GM18517 (cell line): Measurements from ENCODE around the gene TMCO4.

ENCODE experiments used
- ATAC-seq: cut with Tn5 transposase; IDR thresholded peaks from one replicate; pipeline ENCODE4 v1.9.1; 2021; ENCODE audit warnings: mild to moderate bottlenecking, moderate library complexity; ENCODE audit not compliant: unreplicated experiment

The TMCO4 gene

DNA sequence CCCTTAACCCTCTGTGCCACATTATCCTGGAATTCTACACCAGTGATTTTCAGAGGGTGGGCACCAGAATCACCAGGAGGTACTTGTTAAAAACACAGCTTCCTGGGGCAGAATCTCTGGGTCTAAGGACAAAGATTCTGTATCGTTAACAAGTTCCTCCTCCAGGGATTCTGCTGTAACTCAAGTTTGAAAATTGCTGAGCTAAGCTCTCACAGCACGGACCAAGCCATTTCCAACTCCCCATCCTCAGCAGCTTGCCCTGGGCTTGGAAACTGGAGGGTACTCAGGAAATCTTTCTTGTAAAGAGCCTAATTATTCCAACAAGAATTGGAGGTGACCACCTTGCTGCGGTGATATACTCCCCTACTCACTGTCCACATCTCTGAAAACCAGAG is 48.8 kb downstream of the TMCO4 start:
- ATAC-seq = no peak

- no peak for ATAC-seq
Measured at GRCh38 chr1:19750101-19750881, 49.4 kb downstream of the TMCO4 start.

DNA sequence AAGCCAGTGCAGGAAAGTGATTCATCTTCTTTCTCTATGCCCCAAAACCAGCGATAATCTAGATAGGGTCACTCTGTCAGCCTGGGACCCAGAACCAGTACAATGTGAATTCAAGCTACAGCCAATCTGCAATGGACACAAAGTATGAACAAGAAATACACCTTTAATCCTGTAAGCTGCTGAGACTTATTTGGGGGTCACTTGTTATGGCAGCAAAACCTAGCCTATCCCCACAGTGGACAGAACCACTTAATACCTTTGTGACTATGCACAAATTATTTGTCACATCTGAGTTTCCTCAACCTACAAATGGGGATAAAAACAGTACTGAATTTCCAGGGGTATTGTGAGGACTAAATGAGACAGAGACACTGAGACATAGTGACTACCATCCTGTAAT is 50.0 kb downstream of the TMCO4 start:
- no peak for ATAC-seq

DNA sequence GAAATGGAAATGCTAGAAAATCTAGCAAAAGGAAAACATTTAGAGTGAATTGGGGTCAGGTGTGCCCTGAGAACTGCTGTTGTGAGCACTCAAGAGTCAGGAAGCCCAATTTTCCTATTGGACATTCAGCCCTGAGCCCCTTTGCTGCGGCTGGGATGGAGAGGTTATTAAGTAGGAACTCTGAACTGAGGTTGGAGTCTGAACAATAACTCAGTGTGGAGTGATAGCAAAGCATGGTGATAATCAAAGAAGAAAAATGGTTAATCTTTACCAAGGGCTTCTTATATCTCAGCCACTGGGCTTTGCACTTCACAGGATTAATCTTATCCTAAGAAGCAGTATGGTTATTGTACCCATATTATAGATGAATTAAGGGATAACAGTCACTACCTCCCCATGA is 52.0 kb downstream of the TMCO4 start:
- ATAC-seq = no peak

DNA sequence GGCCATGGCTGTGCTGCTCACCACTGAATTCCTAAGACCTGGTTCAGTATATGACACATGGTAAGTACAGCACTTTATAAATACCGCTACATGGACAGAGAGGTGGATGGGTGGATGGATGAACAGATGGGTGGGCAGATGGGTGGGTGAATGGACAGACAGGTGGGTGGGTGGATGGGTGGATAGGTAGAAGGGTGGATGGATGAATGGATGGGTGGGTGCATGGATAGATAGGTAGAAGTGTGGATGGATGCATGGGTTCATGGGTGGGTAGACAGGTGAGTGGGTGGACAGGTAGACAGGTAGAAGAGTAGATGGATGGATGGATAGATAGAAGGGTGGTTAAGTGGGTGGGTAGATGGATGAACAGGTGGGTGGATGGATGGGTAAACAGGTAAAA is 54.8 kb downstream of the TMCO4 start:
- ATAC-seq = no peak

- no peak for ATAC-seq
Measured at GRCh38 chr1:19744335-19744743, 55.4 kb downstream of the TMCO4 start.

- no peak for ATAC-seq
Measured at GRCh38 chr1:19743793-19744192, 55.9 kb downstream of the TMCO4 start.

GRCh38 chr1:19743180-19743579 is 56.5 kb downstream of the TMCO4 start:
- ATAC-seq = no peak

DNA sequence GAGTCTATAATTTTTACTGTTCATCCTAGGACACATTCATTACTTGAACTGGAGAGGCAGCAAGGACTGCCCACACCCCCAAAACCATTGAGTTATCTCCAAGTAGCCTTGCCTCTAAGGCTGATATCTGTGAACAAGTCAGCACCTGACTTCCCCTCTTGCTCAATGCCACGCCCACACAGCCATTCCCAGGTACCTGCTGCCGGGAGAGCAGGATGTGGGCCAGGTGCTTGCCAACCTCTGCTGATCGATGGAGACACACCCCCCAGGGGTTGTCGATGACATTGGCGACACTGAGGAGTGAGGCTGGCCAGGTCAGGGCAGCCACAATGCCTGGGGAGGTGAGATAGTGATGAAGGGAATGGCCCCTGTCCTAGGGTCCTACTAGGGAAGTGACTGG is 60.1 kb downstream of the TMCO4 start:
- ATAC-seq = no peak

- ATAC-seq = no peak
Measured at GRCh38 chr1:19738669-19739068, 61.0 kb downstream of the TMCO4 start.

DNA sequence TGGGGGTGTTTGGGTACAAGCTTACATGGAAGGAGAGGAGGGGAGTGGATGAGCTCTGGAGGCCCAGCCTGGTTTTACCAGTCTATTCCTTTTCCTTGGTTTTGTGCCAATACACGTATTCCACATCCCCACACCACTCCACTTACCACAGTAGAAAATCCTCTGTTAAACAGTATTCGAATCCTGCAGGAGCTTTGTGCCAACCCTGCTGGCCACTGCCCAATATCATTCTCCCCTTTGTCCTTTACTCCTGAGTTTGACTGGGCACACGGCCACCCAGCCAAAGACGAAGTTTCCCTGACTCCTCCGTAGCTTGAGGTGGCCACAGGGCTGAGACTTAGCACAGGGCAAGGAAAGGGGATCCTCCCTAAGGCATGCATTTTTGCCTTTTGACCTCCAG is 61.6 kb downstream of the TMCO4 start:
- ATAC-seq = no peak

DNA sequence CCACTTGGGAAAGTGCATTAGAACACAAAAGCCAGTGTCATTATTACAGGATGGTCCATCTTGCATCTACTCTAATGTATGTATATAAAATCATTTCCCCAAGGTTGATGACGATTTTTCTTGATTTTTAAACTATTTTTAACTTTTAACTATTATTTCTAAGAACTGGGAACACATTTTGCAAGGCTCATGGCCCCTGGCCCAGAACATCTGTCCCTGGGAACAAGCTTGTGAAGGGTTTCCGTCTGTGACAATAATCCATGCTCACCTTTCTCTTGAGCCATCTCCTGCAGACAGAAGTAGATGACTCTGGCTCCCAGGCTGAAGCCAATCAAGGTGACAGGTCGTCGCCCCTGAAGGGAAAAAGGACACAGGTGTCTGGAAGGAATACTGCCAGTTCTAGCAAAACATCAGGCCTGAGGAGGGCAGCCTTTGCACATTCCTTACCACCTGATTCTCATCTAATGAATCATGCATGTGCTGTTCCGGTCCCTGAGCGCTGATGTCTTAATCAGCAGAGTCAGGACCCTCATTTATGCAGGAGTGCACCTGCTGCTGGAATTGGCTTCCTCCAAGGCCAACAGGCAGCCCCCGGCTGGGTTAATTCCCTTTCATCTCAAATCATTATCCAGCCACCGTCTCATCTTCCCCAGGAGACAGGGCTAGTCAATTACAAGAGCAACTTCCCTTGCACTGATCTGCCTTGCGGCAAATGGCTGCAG is 62.5 kb downstream of the TMCO4 start:
- no peak for ATAC-seq

DNA sequence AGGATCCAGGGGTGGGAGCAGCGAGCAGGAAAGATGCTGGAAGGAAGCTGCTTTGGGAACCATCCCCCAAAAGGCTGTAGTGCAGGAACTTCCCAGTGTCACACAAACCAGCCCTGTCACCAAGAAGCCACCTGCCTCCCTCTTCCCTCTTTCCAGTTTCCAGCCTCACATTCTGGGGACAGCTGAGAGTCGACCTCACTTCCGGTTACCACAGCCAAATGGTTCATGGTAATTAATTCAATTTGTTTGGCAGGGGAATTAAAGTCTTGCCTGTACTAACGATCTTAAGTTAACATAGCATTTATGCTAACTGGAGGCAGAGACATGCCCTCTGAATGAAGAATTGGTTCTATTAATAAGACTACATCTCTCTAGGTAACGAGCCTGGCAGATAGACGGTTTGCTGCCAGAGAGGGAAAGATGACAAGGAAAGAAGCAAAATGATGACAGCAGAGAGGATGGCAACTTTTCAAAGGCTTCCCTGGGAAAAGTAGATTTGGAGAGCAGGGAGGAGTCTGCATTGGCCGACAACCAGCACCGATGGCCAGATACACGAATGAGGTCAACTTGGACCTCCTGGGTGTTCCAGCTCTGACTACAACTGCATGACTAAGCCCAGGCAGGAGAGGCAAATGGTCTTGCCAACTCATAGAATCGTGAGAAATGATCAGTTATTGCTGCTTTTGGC is 64.1 kb downstream of the TMCO4 start:
- no peak for ATAC-seq

DNA sequence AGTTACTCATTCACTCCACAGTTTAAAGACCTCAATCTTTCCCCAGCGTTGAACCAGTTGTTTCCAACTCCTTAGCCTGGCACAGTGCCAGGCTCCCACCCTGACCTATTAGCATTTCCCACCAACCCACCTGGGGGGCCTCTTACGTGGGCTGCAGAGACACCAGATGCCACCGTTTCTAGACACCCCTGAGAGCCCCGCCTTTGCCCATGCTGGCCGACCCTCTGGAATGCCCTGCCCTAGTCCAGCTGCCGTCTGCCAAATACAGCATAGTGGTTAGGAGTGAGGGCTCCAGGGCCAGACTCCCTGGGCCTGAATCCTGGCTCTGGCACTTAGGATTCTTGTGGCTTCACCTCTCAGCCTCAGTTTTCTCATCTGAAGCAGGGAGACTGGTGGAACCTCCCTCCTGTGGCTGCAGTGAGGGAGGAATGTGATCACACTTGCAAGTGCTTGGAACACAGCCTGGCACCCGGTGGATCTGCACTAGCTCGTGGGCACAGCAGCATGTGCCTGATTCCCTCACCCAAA is 65.2 kb downstream of the TMCO4 start:
- no peak for ATAC-seq

- no peak for ATAC-seq
Measured at GRCh38 chr1:19734056-19734455, 65.7 kb downstream of the TMCO4 start.

DNA sequence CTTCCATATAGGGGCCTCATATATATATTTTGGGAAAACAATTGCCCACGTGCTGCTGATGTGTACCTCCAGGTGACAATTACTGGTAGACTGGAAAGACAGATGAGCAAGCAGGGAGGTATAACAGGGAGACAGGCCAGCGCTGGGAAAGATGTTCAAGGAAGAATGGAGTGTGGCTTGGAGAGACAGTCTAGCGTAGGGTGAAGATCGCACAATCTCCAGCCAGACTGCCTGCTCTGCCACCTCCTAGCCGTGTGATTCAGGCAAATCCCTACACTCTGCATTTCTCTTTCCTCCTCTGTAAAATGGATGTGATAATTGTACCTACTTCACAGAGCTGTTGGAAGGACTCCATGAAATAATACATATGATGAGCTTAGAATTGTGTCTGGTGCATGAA is 66.1 kb downstream of the TMCO4 start:
- ATAC-seq = no peak

DNA sequence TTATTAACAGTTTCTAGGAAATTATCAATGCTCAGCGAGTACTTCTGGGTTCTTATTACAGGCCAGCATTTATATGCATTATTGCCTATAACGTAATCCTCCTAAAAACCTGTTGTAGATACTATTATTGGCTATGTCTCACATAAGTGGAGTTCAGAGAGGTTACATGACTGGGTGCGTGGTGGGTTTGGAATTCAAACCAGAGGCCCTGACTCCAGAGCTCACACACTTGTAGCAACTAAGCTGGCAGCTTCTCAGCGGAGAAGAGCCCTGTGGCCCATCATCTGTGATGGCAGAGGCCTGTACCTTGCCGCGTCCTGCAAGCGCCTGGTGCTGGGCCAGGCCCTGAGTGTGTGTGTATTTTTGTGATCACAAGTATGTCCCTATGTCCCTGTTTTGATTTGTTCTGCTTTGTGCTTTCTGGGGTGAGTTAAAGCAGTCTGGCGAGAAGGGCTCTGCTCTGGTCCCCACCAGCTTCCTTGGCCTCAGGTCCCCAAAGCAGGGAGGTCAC is 68.3 kb downstream of the TMCO4 start:
- ATAC-seq = no peak

- no peak for ATAC-seq
Measured at GRCh38 chr1:19730793-19731192, 68.9 kb downstream of the TMCO4 start.

DNA sequence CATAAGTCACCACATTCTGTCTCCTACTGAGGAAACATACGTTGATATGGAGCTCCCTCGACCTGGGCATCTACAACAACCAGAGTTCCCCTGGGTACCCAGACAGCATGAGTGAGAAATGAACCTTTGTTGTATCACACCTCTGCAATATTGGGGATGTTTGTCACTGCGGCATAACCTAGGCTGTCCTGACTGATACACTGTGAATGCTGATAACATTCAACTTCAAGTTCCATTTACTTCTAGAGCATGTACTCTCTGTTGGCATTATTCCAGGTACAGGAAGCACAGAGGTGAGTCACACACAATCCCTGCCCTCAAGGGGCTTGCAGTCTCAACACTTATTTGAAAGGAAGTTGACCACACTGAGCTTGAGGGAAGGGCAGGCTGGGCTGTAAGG is 69.5 kb downstream of the TMCO4 start:
- no peak for ATAC-seq

GRCh38 chr1:19728413-19729145 is 71.1 kb downstream of the TMCO4 start:
- no peak for ATAC-seq

GRCh38 chr1:19725606-19726005 is 74.1 kb downstream of the TMCO4 start:
- ATAC-seq = no peak
